Activated naive CD4-positive, alpha-beta T cell treated with anti-CD3 and anti-CD28 coated beads for 36 hours (primary cell): ENCODE measurements around the gene CYP46A1. TPM values are rescaled to one million over a fixed set of nuclear protein-coding genes. Genes with fewer than 3 reads are reported as not detected.
"Not testable (repeated sequence)": the region's sequence is repeated elsewhere in the genome, so short reads cannot be mapped to it uniquely, and the experiment has no call there.

ENCODE experiments used
- CTCF ChIA-PET: fragments of 350-600 bp; sonication (Branson Sonifier 250); formaldehyde crosslinking; loops from one replicate; lab custom pipeline; 2021; ENCODE audit warnings: antibody characterized with exemption; lab: Charles Lee
- DNase-seq: peaks from one replicate; pipeline ENCODE4 v3.0.0-alpha.2; 2020
- H3K27ac Mint-ChIP-seq: one replicate; pipeline ENCODE4 v1.8.0; 2021; ENCODE audit warnings: mild to moderate bottlenecking, mixed read lengths
- H3K27me3 Mint-ChIP-seq: one replicate; pipeline ENCODE4 v1.8.0; 2021; ENCODE audit warnings: low read depth, mixed read lengths
- H3K36me3 Mint-ChIP-seq: one replicate; pipeline ENCODE4 v1.8.0; 2021; ENCODE audit warnings: low read depth, mixed read lengths
- H3K4me1 Mint-ChIP-seq: one replicate; pipeline ENCODE4 v1.8.0; 2021; ENCODE audit warnings: low read depth, mixed read lengths
- H3K4me3 Mint-ChIP-seq: one replicate; pipeline ENCODE4 v1.8.0; 2021; ENCODE audit warnings: mild to moderate bottlenecking, moderate library complexity, mixed read lengths
- H3K9me3 Mint-ChIP-seq: one replicate; pipeline ENCODE4 v1.8.0; 2021; ENCODE audit warnings: mixed read lengths
- intact Hi-C: fragments of 100-400 bp; cut with micrococcal nuclease; formaldehyde crosslinking; loops from one replicate; pipeline ENCODE4 v1.15.1; 2023
- total RNA-seq, 2 experiments: library from RNA; stranded (reverse); gene quantifications; one replicate each; pipeline ENCODE4 v1.2.3, GENCODE V29; 2021

Gene CYP46A1
- total RNA-seq, 2 experiments from 2014 or later: 0.10 to 0.12 TPM

- Mint-ChIP-seq H3K27me3 (peaks cover 14% of the 10 kb centered on the region), H3K4me1 (peaks cover 5% of the 10 kb centered on the region), H3K27ac (no peak overlapping the region), H3K4me3 (no peak overlapping the region), H3K36me3 (no peaks in the 10 kb centered on the region), H3K9me3 (no peaks in the 10 kb centered on the region)
- CTCF ChIA-PET: interaction anchor here (0.6 kb wide), 1 partner anchor 141 kb away, joined by 4 read pairs; no protein-coding TSS in a partner anchor
- no peak for DNase-seq
- intact Hi-C loops: no loop called here
Observed at GRCh38 chr14:99758121-99758821, 74.2 kb downstream of the CYP46A1 start.

DNA sequence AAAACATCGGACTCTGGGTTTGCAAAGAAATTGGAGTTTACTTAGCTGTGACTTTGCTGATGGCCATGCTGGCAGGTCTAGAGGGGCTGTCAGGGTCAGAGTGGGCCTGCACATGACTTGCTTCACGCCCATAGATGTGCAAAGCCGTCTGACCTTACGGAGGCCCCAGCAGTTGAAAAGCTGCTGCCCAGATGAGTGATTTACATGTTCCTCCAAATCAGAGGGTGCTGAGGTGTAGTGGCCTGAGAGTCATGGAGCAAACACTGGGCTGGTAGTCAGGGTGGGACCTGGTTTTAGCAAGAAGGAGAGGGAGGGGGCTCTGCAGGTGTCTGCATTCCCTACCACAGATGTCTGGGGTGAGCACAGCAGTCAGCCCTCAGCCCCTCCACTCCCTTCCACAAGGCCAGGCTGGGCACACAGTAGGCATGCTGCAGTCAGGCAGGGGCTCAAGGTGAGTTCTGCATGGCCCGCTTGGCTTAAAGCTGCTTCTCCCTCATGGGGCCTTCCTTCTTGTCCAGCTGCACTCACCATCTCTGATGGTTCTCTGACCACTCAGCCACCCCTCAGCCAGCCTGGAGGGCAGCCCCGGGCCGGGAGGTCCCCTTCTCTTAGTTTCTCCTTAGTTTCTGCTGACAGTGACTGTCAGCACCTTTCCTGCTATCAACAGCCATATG is 74.9 kb downstream of the CYP46A1 start:
- Mint-ChIP-seq H3K4me1 (no peaks in the 10 kb centered on the region), H3K27me3 (peaks cover 9% of the 10 kb centered on the region), H3K27ac (no peak overlapping the region), H3K36me3 (no peaks in the 10 kb centered on the region), H3K4me3 (no peak overlapping the region), H3K9me3 (no peaks in the 10 kb centered on the region)
- DNase-seq: no peak
- intact Hi-C loops: no loop called here
- CTCF ChIA-PET: no interaction called here

GRCh38 chr14:99759546-99759925 is 75.4 kb downstream of the CYP46A1 start:
- DNase-seq: no peak
- H3K9me3 Mint-ChIP-seq: no peaks in the 10 kb centered on the region
- no peak overlapping the region for H3K27ac Mint-ChIP-seq
- H3K36me3 Mint-ChIP-seq: no peaks in the 10 kb centered on the region
- no peaks in the 10 kb centered on the region for H3K4me1 Mint-ChIP-seq
- CTCF ChIA-PET: no interaction called here
- no peak overlapping the region for H3K4me3 Mint-ChIP-seq
- peaks cover 5% of the 10 kb centered on the region for H3K27me3 Mint-ChIP-seq
- intact Hi-C loops: no loop called here

DNA sequence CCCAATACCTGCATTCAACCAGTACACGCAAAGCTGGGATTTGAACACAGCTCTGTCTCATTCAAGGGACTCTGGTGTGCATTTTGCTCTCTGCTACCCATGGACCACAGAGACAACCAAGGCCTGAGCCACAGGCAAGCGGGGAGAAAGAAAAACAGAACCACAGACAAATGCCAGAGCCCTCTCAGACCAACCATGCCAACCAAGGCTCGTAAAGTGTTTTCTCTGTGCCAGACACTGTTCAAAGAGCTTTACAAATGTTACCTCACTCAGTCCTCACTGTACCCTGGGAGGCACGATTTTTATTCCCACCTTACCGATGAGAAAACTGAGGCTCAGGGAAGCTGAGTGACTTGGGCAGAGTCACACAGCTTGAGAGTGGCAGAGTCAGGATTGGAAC is 76.7 kb downstream of the CYP46A1 start:
- no peak for DNase-seq
- H3K9me3 Mint-ChIP-seq: no peaks in the 10 kb centered on the region
- H3K27ac Mint-ChIP-seq: no peak overlapping the region
- CTCF ChIA-PET: no interaction called here
- no peaks in the 10 kb centered on the region for H3K36me3 Mint-ChIP-seq
- H3K27me3 Mint-ChIP-seq: peaks cover 3% of the 10 kb centered on the region
- H3K4me1 Mint-ChIP-seq: no peaks in the 10 kb centered on the region
- H3K4me3 Mint-ChIP-seq: no peak overlapping the region
- intact Hi-C loops: no loop called here

GRCh38 chr14:99762911-99763310 is 78.8 kb downstream of the CYP46A1 start:
- DNase-seq, H3K9me3 Mint-ChIP-seq, H3K4me3 Mint-ChIP-seq, CTCF ChIA-PET, H3K4me1 Mint-ChIP-seq, H3K27me3 Mint-ChIP-seq, intact Hi-C loops, H3K36me3 Mint-ChIP-seq, H3K27ac Mint-ChIP-seq: not testable (repeated sequence)

DNA sequence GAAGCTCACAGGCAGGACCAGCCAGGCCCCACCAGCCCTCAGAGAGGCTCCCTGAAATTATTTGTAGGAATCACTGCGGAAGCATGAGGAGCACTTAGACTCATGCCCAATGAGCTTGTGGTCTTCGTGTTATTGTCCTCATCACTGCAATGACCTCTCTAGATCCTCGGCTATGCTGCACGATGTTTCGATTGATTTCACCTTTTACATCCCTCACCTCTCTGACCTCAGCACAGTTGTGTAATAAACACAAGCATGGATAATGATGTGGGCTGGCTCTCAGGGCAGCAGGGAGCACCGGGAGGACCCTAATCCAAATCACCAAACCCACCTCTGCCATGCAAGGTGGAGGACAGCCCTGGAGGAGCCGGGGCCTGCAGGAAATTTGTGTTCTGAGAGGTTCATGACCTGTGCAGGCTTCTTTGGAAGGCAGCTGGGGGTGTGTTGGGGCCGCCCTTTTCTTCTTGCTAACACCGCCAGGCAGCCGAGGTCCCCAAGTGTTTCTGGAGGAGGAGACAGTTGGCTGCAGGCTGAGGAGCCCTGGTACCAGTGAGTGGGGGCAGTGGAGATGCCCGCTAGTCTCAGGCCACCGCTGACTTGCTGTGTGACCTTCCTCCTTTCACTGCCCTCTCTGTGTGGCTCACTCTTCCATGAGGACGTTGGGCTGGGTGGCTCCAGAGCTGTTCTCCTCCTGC is 79.6 kb downstream of the CYP46A1 start:
- intact Hi-C loops: no loop called here
- Mint-ChIP-seq H3K36me3 (no peaks in the 10 kb centered on the region), H3K4me1 (no peaks in the 10 kb centered on the region), H3K4me3 (no peak overlapping the region), H3K9me3 (no peaks in the 10 kb centered on the region), H3K27ac (no peak overlapping the region), H3K27me3 (no peaks in the 10 kb centered on the region)
- CTCF ChIA-PET: no interaction called here
- no peak for DNase-seq

- intact Hi-C loops: no loop called here
- H3K27me3 Mint-ChIP-seq: no peaks in the 10 kb centered on the region
- no peaks in the 10 kb centered on the region for H3K9me3 Mint-ChIP-seq
- no peak overlapping the region for H3K4me3 Mint-ChIP-seq
- H3K36me3 Mint-ChIP-seq: no peaks in the 10 kb centered on the region
- CTCF ChIA-PET: no interaction called here
- H3K27ac Mint-ChIP-seq: no peak overlapping the region
- no peaks in the 10 kb centered on the region for H3K4me1 Mint-ChIP-seq
- no peak for DNase-seq
Observed at GRCh38 chr14:99764222-99764706, 80.2 kb downstream of the CYP46A1 start.

- DNase-seq: no peak
- no peak overlapping the region for H3K27ac Mint-ChIP-seq
- CTCF ChIA-PET: no interaction called here
- no peaks in the 10 kb centered on the region for H3K9me3 Mint-ChIP-seq
- no peaks in the 10 kb centered on the region for H3K4me1 Mint-ChIP-seq
- intact Hi-C loops: no loop called here
- H3K27me3 Mint-ChIP-seq: no peaks in the 10 kb centered on the region
- no peaks in the 10 kb centered on the region for H3K36me3 Mint-ChIP-seq
- no peak overlapping the region for H3K4me3 Mint-ChIP-seq
Observed at GRCh38 chr14:99768381-99768780, 84.3 kb downstream of the CYP46A1 start.

- CTCF ChIA-PET: no interaction called here
- H3K4me1 Mint-ChIP-seq: no peaks in the 10 kb centered on the region
- intact Hi-C loops: no loop called here
- H3K27me3 Mint-ChIP-seq: peaks cover under 1% of the 10 kb centered on the region
- no peak overlapping the region for H3K4me3 Mint-ChIP-seq
- no peaks in the 10 kb centered on the region for H3K36me3 Mint-ChIP-seq
- no peaks in the 10 kb centered on the region for H3K9me3 Mint-ChIP-seq
- H3K27ac Mint-ChIP-seq: no peak overlapping the region
- no peak for DNase-seq
Observed at GRCh38 chr14:99769123-99769522, 85.0 kb downstream of the CYP46A1 start.

GRCh38 chr14:99769799-99770198 is 85.7 kb downstream of the CYP46A1 start:
- intact Hi-C loops: no loop called here
- CTCF ChIA-PET: no interaction called here

DNA sequence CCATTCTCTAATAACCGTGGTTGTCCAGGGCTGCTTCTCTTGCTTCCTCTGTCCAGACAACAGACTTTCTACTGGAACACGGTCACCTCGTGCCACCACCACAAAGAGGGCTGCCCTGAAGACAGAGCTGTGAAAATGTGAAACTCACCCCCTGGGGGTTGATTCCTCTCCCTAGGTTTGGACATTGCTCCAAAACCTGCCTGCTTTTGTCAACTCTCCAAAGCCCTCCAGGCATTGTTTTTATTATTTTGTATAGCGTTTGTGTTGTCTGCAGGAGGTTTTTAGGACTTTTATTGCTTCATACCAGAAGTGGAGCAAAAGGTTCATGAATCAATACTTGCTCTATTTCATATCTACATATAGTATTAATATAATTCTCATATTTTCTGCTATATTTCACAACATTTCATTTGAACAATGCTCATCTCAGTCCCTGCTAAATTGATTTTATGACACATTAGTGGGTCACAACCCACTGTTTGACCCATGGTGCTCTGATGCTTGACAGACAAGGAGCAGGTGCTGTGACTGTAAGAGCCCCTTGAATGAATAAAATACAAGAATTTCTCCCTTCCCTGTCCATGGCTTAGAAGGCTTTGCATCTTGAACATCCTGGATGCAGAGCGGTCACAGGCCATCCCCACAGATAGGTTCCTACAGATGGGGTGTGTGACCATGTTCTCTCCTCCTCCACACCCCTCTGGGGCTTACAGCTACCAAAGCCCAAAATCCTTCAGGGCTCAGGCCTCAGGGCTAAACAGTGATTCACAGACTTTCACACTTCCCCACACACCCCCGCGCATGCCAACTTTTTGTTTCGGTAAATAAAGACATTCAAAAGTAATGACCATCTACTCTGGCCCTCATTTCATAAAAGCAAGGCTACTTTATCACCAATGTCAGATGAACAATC is 88.5 kb downstream of the CYP46A1 start:
- DNase-seq: no peak
- Mint-ChIP-seq H3K4me1 (peaks cover 8% of the 10 kb centered on the region), H3K27ac (no peak overlapping the region), H3K9me3 (no peaks in the 10 kb centered on the region), H3K4me3 (no peak overlapping the region), H3K27me3 (peaks cover 12% of the 10 kb centered on the region), H3K36me3 (no peaks in the 10 kb centered on the region)
- CTCF ChIA-PET: no interaction called here
- intact Hi-C loops: no loop called here

More at GRCh38 chr14:99769799-99770198, 85.7 kb downstream of the CYP46A1 start:
- no peak for DNase-seq
- H3K4me1 Mint-ChIP-seq: peaks cover 3% of the 10 kb centered on the region
- H3K27ac Mint-ChIP-seq: no peak overlapping the region
- H3K36me3 Mint-ChIP-seq: no peaks in the 10 kb centered on the region
- H3K4me3 Mint-ChIP-seq: no peak overlapping the region
- no peaks in the 10 kb centered on the region for H3K9me3 Mint-ChIP-seq
- peaks cover 3% of the 10 kb centered on the region for H3K27me3 Mint-ChIP-seq
